Neural cell (in vitro differentiated cells): ENCODE measurements around the gene SLCO4A1. TPM values are rescaled to one million over a fixed set of nuclear protein-coding genes. Genes with fewer than 3 reads are reported as not detected.

Experiments used
- H2AFZ ChIP-seq: fragments of 200-600, 300-800 bp; sonication (generic), shearing (Covaris generic); 2 replicates; pipeline ENCODE4 v1.6.0; 2014; ENCODE audit warnings: low read depth, mild to moderate bottlenecking, antibody characterized with exemption, low read length, moderate library complexity
- H3F3A ChIP-seq: fragments of 200-600 bp; shearing (Covaris generic); 2 replicates; pipeline ENCODE4 v1.6.1; 2016; ENCODE audit warnings: mild to moderate bottlenecking, moderate library complexity, mixed read lengths, antibody characterized with exemption, low read length; ENCODE audit not compliant: insufficient read depth, poor library complexity, severe bottlenecking
- H3K27ac ChIP-seq: fragments of 200-600, 300-800 bp; sonication (generic), shearing (Covaris generic); 2 replicates; pipeline ENCODE4 v1.5.1; 2014; ENCODE audit warnings: mild to moderate bottlenecking, low read length, moderate library complexity
- H3K27me3 ChIP-seq: fragments of 300-800, 200-600 bp; sonication (generic), shearing (Covaris generic); 2 replicates; pipeline ENCODE4 v1.6.0; 2014; ENCODE audit warnings: mild to moderate bottlenecking, low read depth, low read length, moderate library complexity; ENCODE audit not compliant: insufficient read depth
- H3K36me3 ChIP-seq: fragments of 300-800, 200-600 bp; sonication (generic), shearing (Covaris generic); 2 replicates; pipeline ENCODE4 v1.5.1; 2014; ENCODE audit warnings: mild to moderate bottlenecking, antibody characterized with exemption, low read length, moderate library complexity; ENCODE audit not compliant: insufficient read depth
- H3K4me2 ChIP-seq: fragments of 300-800, 200-600 bp; sonication (generic), shearing (Covaris generic); 2 replicates; pipeline ENCODE4 v1.6.0; 2014; ENCODE audit warnings: mild to moderate bottlenecking, low read length
- H3K4me3 ChIP-seq: fragments of 300-800, 200-600 bp; sonication (generic), shearing (Covaris generic); 2 replicates; pipeline ENCODE4 v1.5.1; 2014; ENCODE audit warnings: mild to moderate bottlenecking, low read length, moderate library complexity
- H3K79me2 ChIP-seq: fragments of 200-600 bp; shearing (Covaris generic); replicated peaks from 2 replicates; pipeline ENCODE4 v1.6.0; 2014; ENCODE audit warnings: mild to moderate bottlenecking, low read length, moderate library complexity; ENCODE audit not compliant: insufficient read depth
- H3K9ac ChIP-seq: fragments of 300-800, 200-600 bp; sonication (generic), shearing (Covaris generic); 2 replicates; pipeline ENCODE4 v1.6.1; 2016; ENCODE audit warnings: mild to moderate bottlenecking, low read length, mixed read lengths
- H3K9me2 ChIP-seq: fragments of 200-600 bp; shearing (Covaris generic); 2 replicates; pipeline ENCODE4 v1.6.1; 2016; ENCODE audit warnings: mild to moderate bottlenecking, low read length, mixed read lengths; ENCODE audit not compliant: insufficient read depth
- H3K9me3 ChIP-seq: fragments of 200-600, 300-800 bp; sonication (generic), shearing (Covaris generic); 2 replicates; pipeline ENCODE4 v1.6.1; 2016; ENCODE audit warnings: mild to moderate bottlenecking, mixed run types, low read length, moderate library complexity, mixed read lengths
- H4K20me1 ChIP-seq: fragments of 200-600 bp; shearing (Covaris generic); 2 replicates; pipeline ENCODE4 v1.6.1; 2016; ENCODE audit warnings: mild to moderate bottlenecking, mixed run types; ENCODE audit not compliant: insufficient read depth
- EP300 ChIP-seq: fragments of 450-650 bp; conservative IDR thresholded peaks from 2 replicates; pipeline ENCODE4 v1.6.1; 2014; ENCODE audit warnings: antibody characterized with exemption, mild to moderate bottlenecking, moderate library complexity; ENCODE audit not compliant: poor library complexity, severe bottlenecking
- EZH2 ChIP-seq: fragments of 200-600, 300-800 bp; shearing (Covaris generic), sonication (generic); IDR thresholded peaks from 2 replicates; pipeline ENCODE4 v1.6.1; 2014; ENCODE audit warnings: antibody characterized with exemption, low read length, borderline replicate concordance, mild to moderate bottlenecking; ENCODE audit not compliant: insufficient read depth, poor library complexity, severe bottlenecking
- MXI1 ChIP-seq: fragments of 450-650 bp; conservative IDR thresholded peaks from 2 replicates; pipeline ENCODE4 v1.6.1; 2014; ENCODE audit warnings: antibody characterized with exemption, mild to moderate bottlenecking; ENCODE audit not compliant: poor library complexity, severe bottlenecking
- POLR2AphosphoS5 ChIP-seq: IDR thresholded peaks from 2 replicates; pipeline ENCODE4 v1.6.1; 2012
- RAD21 ChIP-seq: fragments of 450-650 bp; conservative IDR thresholded peaks from 2 replicates; pipeline ENCODE4 v1.6.1; 2014; ENCODE audit warnings: antibody characterized with exemption, mild to moderate bottlenecking, moderate library complexity
- SMC3 ChIP-seq: fragments of 450-650 bp; conservative IDR thresholded peaks from 2 replicates; pipeline ENCODE4 v1.6.1; 2014; ENCODE audit warnings: antibody characterized with exemption, mild to moderate bottlenecking, moderate library complexity; ENCODE audit not compliant: poor library complexity
- TAF1 ChIP-seq: IDR thresholded peaks from 2 replicates; pipeline ENCODE4 v1.6.1; 2012; ENCODE audit warnings: low read depth
- polyA plus RNA-seq: library from polyadenylated mRNA; depleted of rRNA; stranded (reverse); fragments of >200 nt; gene quantifications from 2 replicates; pipeline ENCODE4 v1.2.3, GENCODE V29; 2014
- TF ChIP-seq, protein P1 (sequence below): fragments of 450-650 bp; IDR thresholded peaks from 2 replicates; pipeline ENCODE4 v1.5.1; 2014; ENCODE audit warnings: antibody characterized with exemption, mild to moderate bottlenecking, moderate library complexity; ENCODE audit not compliant: poor library complexity, severe bottlenecking
- TF ChIP-seq, protein P2 (sequence below): IDR thresholded peaks from 2 replicates; pipeline ENCODE4 v1.6.1; 2012; ENCODE audit warnings: borderline replicate concordance

SLCO4A1 gene
- polyA plus RNA-seq, 1 donor from 2014 or later = 3.5 TPM

- H3K9me2 ChIP-seq = no peaks in the 10 kb centered on the region
- no peak overlapping the region for H3K9ac ChIP-seq
- no peak overlapping the region for H3K4me2 ChIP-seq
- no peak overlapping the region for H3K4me3 ChIP-seq
- H3K79me2 ChIP-seq = no peaks in the 10 kb centered on the region
- H3K36me3 ChIP-seq = no peaks in the 10 kb centered on the region
- no peak overlapping the region for H3K27ac ChIP-seq
- no peaks in the 10 kb centered on the region for H3K9me3 ChIP-seq
- TF ChIP-seq RAD21 (no peak), TAF1 (no peak)
- no peak overlapping the region for H2AFZ ChIP-seq
- H3K27me3 ChIP-seq = no peaks in the 10 kb centered on the region
- no peaks in the 10 kb centered on the region for H4K20me1 ChIP-seq
- H3F3A ChIP-seq = no peaks in the 10 kb centered on the region
Measured at GRCh38 chr20:62611819-62612218, 30.5 kb upstream of the SLCO4A1 start.

- no peaks in the 10 kb centered on the region for H4K20me1 ChIP-seq
- no peak overlapping the region for H2AFZ ChIP-seq
- H3K4me2 ChIP-seq = no peak overlapping the region
- no peak for TF ChIP-seq RAD21
- TF ChIP-seq, protein P1, sequence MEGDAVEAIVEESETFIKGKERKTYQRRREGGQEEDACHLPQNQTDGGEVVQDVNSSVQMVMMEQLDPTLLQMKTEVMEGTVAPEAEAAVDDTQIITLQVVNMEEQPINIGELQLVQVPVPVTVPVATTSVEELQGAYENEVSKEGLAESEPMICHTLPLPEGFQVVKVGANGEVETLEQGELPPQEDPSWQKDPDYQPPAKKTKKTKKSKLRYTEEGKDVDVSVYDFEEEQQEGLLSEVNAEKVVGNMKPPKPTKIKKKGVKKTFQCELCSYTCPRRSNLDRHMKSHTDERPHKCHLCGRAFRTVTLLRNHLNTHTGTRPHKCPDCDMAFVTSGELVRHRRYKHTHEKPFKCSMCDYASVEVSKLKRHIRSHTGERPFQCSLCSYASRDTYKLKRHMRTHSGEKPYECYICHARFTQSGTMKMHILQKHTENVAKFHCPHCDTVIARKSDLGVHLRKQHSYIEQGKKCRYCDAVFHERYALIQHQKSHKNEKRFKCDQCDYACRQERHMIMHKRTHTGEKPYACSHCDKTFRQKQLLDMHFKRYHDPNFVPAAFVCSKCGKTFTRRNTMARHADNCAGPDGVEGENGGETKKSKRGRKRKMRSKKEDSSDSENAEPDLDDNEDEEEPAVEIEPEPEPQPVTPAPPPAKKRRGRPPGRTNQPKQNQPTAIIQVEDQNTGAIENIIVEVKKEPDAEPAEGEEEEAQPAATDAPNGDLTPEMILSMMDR = no peak
- no peak for TF ChIP-seq EP300
- no peak for TF ChIP-seq MXI1
- TF ChIP-seq TAF1 = no peak
- TF ChIP-seq POLR2AphosphoS5 = no peak
- TF ChIP-seq SMC3 = no peak
- TF ChIP-seq, protein P2, sequence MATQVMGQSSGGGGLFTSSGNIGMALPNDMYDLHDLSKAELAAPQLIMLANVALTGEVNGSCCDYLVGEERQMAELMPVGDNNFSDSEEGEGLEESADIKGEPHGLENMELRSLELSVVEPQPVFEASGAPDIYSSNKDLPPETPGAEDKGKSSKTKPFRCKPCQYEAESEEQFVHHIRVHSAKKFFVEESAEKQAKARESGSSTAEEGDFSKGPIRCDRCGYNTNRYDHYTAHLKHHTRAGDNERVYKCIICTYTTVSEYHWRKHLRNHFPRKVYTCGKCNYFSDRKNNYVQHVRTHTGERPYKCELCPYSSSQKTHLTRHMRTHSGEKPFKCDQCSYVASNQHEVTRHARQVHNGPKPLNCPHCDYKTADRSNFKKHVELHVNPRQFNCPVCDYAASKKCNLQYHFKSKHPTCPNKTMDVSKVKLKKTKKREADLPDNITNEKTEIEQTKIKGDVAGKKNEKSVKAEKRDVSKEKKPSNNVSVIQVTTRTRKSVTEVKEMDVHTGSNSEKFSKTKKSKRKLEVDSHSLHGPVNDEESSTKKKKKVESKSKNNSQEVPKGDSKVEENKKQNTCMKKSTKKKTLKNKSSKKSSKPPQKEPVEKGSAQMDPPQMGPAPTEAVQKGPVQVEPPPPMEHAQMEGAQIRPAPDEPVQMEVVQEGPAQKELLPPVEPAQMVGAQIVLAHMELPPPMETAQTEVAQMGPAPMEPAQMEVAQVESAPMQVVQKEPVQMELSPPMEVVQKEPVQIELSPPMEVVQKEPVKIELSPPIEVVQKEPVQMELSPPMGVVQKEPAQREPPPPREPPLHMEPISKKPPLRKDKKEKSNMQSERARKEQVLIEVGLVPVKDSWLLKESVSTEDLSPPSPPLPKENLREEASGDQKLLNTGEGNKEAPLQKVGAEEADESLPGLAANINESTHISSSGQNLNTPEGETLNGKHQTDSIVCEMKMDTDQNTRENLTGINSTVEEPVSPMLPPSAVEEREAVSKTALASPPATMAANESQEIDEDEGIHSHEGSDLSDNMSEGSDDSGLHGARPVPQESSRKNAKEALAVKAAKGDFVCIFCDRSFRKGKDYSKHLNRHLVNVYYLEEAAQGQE = no peak
- no peak for TF ChIP-seq EZH2
- no peaks in the 10 kb centered on the region for H3K79me2 ChIP-seq
- H3K27ac ChIP-seq = no peak overlapping the region
- no peaks in the 10 kb centered on the region for H3K9me2 ChIP-seq
- no peak overlapping the region for H3K4me3 ChIP-seq
- H3K9ac ChIP-seq = no peak overlapping the region
- H3K27me3 ChIP-seq = no peaks in the 10 kb centered on the region
- no peaks in the 10 kb centered on the region for H3K9me3 ChIP-seq
- no peaks in the 10 kb centered on the region for H3F3A ChIP-seq
- H3K36me3 ChIP-seq = no peaks in the 10 kb centered on the region
Measured at GRCh38 chr20:62614085-62614960, 28.0 kb upstream of the SLCO4A1 start.
